K562 (cell line): ENCODE results near the gene DOLK. TPM values are rescaled to one million over a fixed set of nuclear protein-coding genes. Genes with fewer than 3 reads are reported as not detected.

ENCODE experiments used
- ATAC-seq: fragments of 200-7000 bp; cut with Tn5 transposase; 3 replicates; pipeline ENCODE4 v1.9.1; 2020; ENCODE audit warnings: moderate library complexity
- BruUV-seq: library from RNA; stranded (reverse); fragments of 400-500 nt; replicated peaks from 2 replicates; lab custom pipeline; 2021; lab: Mats Ljungman, UMichigan
- CTCF ChIA-PET: fragments of 300-600 bp; formaldehyde crosslinking; extraction: SDS; loops from one replicate; lab custom pipeline; 2021; ENCODE audit warnings: low intra/inter-chr PET ratio; lab: Yijun Ruan, JAX
- POLR2A ChIA-PET: fragments of 300-600, 350-650 bp; sonication (Branson Sonifier 250); formaldehyde crosslinking; extraction: SDS; loops from one replicate; lab custom pipeline; 2021; ENCODE audit warnings: antibody characterized with exemption, inconsistent platforms; lab: Yijun Ruan, JAX
- DNase-seq, 4 experiments: peaks; one replicate each; pipeline versions ENCODE4 v3.0.0 to v3.0.0-alpha.2; 2011 to 2018; ENCODE audit warnings: low spot score in 3 of 4, mixed read lengths in 3 of 4; ENCODE audit errors: extremely low read depth in 1 of 4
- FAIRE-seq: peaks from 2 replicates; lab custom pipeline; 2011; peaks lifted over from hg19 to GRCh38; lab: Jason Lieb, UNC
- H2AFZ ChIP-seq: 2 replicates; pipeline ENCODE4 v1.6.0; 2011; ENCODE audit warnings: low read depth, low read length, control low read depth, inconsistent platforms
- H3K27ac ChIP-seq: fragments of 200-600 bp; 3 replicates; pipeline ENCODE4 v1.8.0; 2011; ENCODE audit warnings: low read depth, mild to moderate bottlenecking, control low read depth, inconsistent platforms, low read length, moderate library complexity, mixed read lengths; ENCODE audit errors: extremely low read depth
- H3K27me3 ChIP-seq, 2 experiments: fragments of 300-600 bp in 1 of 2; 2 replicates in 1 of 2; 3 replicates in 1 of 2; pipeline versions ENCODE4 v1.6.0 to v1.8.0; 2011; ENCODE audit warnings: inconsistent platforms in 2 of 2, low read length in 2 of 2, mild to moderate bottlenecking in 1 of 2, mixed read lengths in 1 of 2, moderate library complexity in 1 of 2; ENCODE audit not compliant: control insufficient read depth in 2 of 2, insufficient read depth in 2 of 2
- H3K36me3 ChIP-seq: fragments of 300-600 bp; 3 replicates; pipeline ENCODE4 v1.8.0; 2011; ENCODE audit warnings: mild to moderate bottlenecking, low read length, inconsistent platforms; ENCODE audit not compliant: control insufficient read depth, insufficient read depth
- H3K4me1 ChIP-seq, 2 experiments: fragments of 200-600 bp in 1 of 2; replicated peaks in 1 of 2; 2 replicates in 1 of 2; 3 replicates in 1 of 2; pipeline versions ENCODE4 v1.5.1 to v1.8.0; 2011; ENCODE audit warnings: inconsistent platforms in 2 of 2, low read length in 2 of 2, mild to moderate bottlenecking in 1 of 2, mixed read lengths in 1 of 2, moderate library complexity in 1 of 2; ENCODE audit not compliant: control insufficient read depth in 2 of 2, insufficient read depth in 2 of 2
- H3K4me2 ChIP-seq: 2 replicates; pipeline ENCODE4 v1.6.1; 2011; ENCODE audit warnings: low read length, control low read depth, inconsistent platforms, mixed read lengths; ENCODE audit not compliant: insufficient read depth
- H3K4me3 ChIP-seq: fragments of 200-600 bp; sonication (generic), shearing (Covaris generic); 2 replicates; pipeline ENCODE4 v1.5.1; 2016; ENCODE audit warnings: control low read depth, inconsistent platforms
- H3K79me2 ChIP-seq: fragments of 200-600 bp; 3 replicates; pipeline ENCODE4 v1.8.0; 2011; ENCODE audit warnings: low read length, inconsistent platforms; ENCODE audit not compliant: control insufficient read depth, insufficient read depth
- H3K9ac ChIP-seq, 2 experiments: 2 replicates each; pipeline versions ENCODE4 v1.6.0 to v1.6.1; 2011; ENCODE audit warnings: low read depth in 2 of 2, low read length in 2 of 2, control low read depth in 1 of 2, inconsistent platforms in 1 of 2, mild to moderate bottlenecking in 1 of 2, mixed read lengths in 1 of 2; ENCODE audit not compliant: insufficient read depth in 1 of 2
- H3K9me1 ChIP-seq: one replicate; pipeline ENCODE4 v1.6.0; 2011; ENCODE audit warnings: inconsistent platforms, mild to moderate bottlenecking, low read length, moderate library complexity; ENCODE audit not compliant: control insufficient read depth, insufficient read depth
- H3K9me3 ChIP-seq: replicated peaks from 2 replicates; pipeline ENCODE4 v1.5.1; 2011; ENCODE audit warnings: low read depth, low read length, inconsistent platforms; ENCODE audit not compliant: control insufficient read depth, insufficient read depth
- H4K20me1 ChIP-seq: replicated peaks from 2 replicates; pipeline ENCODE4 v1.6.1; 2011; ENCODE audit warnings: low read length, inconsistent platforms, mixed read lengths; ENCODE audit not compliant: control insufficient read depth, insufficient read depth
- ARID3A ChIP-seq: IDR thresholded peaks from 2 replicates; pipeline ENCODE4 v1.6.1; 2012; ENCODE audit warnings: low read depth, low read length, improper control_type of control experiment, borderline replicate concordance
- ARID4B ChIP-seq: sonication (generic); formaldehyde crosslinking; IDR thresholded peaks from 2 replicates; pipeline ENCODE4 v1.8.0; 2022; ENCODE audit warnings: mild to moderate bottlenecking, missing genetic modification reagents
- CLOCK ChIP-seq: fragments of 250-450 bp; sonication (Bioruptor Pico); IDR thresholded peaks from 2 replicates; pipeline ENCODE4 v1.4.0; 2020; ENCODE audit warnings: mild to moderate bottlenecking, moderate library complexity, borderline replicate concordance
- ELF2 ChIP-seq: fragments of 250-450 bp; sonication (Bioruptor Pico); IDR thresholded peaks from 2 replicates; pipeline ENCODE4 v1.5.0; 2021; ENCODE audit warnings: mild to moderate bottlenecking
- HNRNPLL ChIP-seq: fragments of 200-400 bp; formaldehyde crosslinking; IDR thresholded peaks from 2 replicates; pipeline ENCODE4 v1.6.1; 2017; ENCODE audit warnings: low read length, low read depth, mild to moderate bottlenecking; ENCODE audit not compliant: poor library complexity, severe bottlenecking
- MEF2D ChIP-seq: conservative IDR thresholded peaks from 2 replicates; pipeline ENCODE4 v1.6.1; 2016; ENCODE audit warnings: low read depth, missing genetic modification characterization, missing compliant biosample characterization
- PHF20 ChIP-seq: fragments of 450-650 bp; IDR thresholded peaks from 2 replicates; pipeline ENCODE4 v1.6.1; 2018; ENCODE audit not compliant: partially characterized antibody
- SPI1 ChIP-seq: IDR thresholded peaks from 2 replicates; pipeline ENCODE4 v1.6.1; 2011; ENCODE audit warnings: low read depth, low read length, control low read depth, borderline replicate concordance
- ZFP36 ChIP-seq: fragments of 150-350 bp; IDR thresholded peaks from 2 replicates; pipeline ENCODE4 v1.6.1; 2018; ENCODE audit warnings: low read length, low read depth; ENCODE audit not compliant: partially characterized antibody
- ZNF165 ChIP-seq: fragments of 250-450 bp; sonication (Bioruptor Pico); IDR thresholded peaks from 2 replicates; pipeline ENCODE4 v1.4.0; 2020; ENCODE audit warnings: borderline replicate concordance
- ZNF3 ChIP-seq: fragments of 250-450 bp; sonication (Bioruptor Pico); IDR thresholded peaks from 2 replicates; pipeline ENCODE4 v1.5.0; 2021; ENCODE audit warnings: mild to moderate bottlenecking, moderate library complexity
- ZNF316 ChIP-seq: fragments of 450-650 bp; IDR thresholded peaks from 2 replicates; pipeline ENCODE4 v1.6.1; 2016
- ZNF668 ChIP-seq: fragments of 250-450 bp; sonication (Bioruptor Pico); IDR thresholded peaks from 2 replicates; pipeline ENCODE4 v1.8.0; 2022; ENCODE audit warnings: mild to moderate bottlenecking, inconsistent platforms
- WGBS: fragments of 100-300 bp; shearing (Covaris generic); methylation state at CpG from one replicate; pipeline ENCODE4 v1.1.6; 2016; ENCODE audit warnings: low coverage, mixed read lengths; ENCODE audit not compliant: insufficient coverage; ENCODE audit errors: missing lambda C conversion rate; 5-methylcytosine and 5-hydroxymethylcytosine counted together
- in situ Hi-C: fragments of 300-500 bp; cut with MboI; formaldehyde crosslinking; loops from 4 replicates; pipeline ENCODE4 v1.15.0; 2018; ENCODE audit warnings: inconsistent platforms, mixed read lengths
- intact Hi-C: fragments of 100-400 bp; cut with micrococcal nuclease; formaldehyde crosslinking; loops from 2 replicates; pipeline ENCODE4 v1.14.2; 2022
- polyA plus RNA-seq, 8 experiments: library from polyadenylated mRNA; depleted of rRNA in 4 of 8; stranded (reverse) in 5 of 8; unstranded in 3 of 8; fragments of >200 nt; fragmentation: Nextera tagmentation in 2 of 8; fragmentation: Illumina TruSeq in 1 of 8; extraction: Ambion mirVana in 2 of 8; extraction: Trizol in 1 of 8; gene quantifications; 2 replicates each; pipeline versions ENCODE4 v1.2.1 to v1.2.3, GENCODE V29; 2011 to 2014; ENCODE audit warnings: inconsistent platforms in 1 of 8, missing spikeins in 1 of 8
- total RNA-seq, 7 experiments: library from RNA; depleted of rRNA in 6 of 7; stranded (reverse); fragments of >200 nt in 6 of 7; fragmentation: Illumina TruSeq in 2 of 7; extraction: Trizol in 2 of 7; gene quantifications; 2 replicates each; pipeline versions ENCODE4 v1.2.1 to v1.2.3, GENCODE V29; 2011 to 2021; ENCODE audit warnings: low replicate concordance in 1 of 7

Gene DOLK
- total and polyA plus RNA-seq, 9 of the 15 experiments (the other 6 are each of a cell fraction or from before 2014, with no cell fraction given), result 2.6 to 14.2 (median 11.7) TPM

GRCh38 chr9:128987805-128988204 lies 40.4 kb upstream of the DOLK start:
- Histone ChIP-seq H3K79me2 (no peaks in the 10 kb centered on the region), H3K27me3 (no peaks in the 10 kb centered on the region), H4K20me1 (no peaks in the 10 kb centered on the region), H2AFZ (no peak overlapping the region), H3K9ac (no peak overlapping the region), H3K9me3 (no peaks in the 10 kb centered on the region), H3K4me2 (no peak overlapping the region), H3K9me1 (no peaks in the 10 kb centered on the region), H3K4me3 (no peak overlapping the region), H3K27ac (no peak overlapping the region), H3K36me3 (peaks cover 86% of the 10 kb centered on the region), H3K4me1 (no peaks in the 10 kb centered on the region)
- intact Hi-C loops, result no loop called here
- ChIA-PET POLR2A (interaction anchor here (2.1 kb wide), 1 partner anchor 14 kb away, joined by 6 read pairs; no protein-coding TSS in a partner anchor), CTCF (no interaction called here)
- in situ Hi-C loops, result no loop called here
- no peak for FAIRE-seq
- BruUV-seq, result no TSS peak
- DNase-seq, result no peak
- no peak for ATAC-seq
- 95% methylated on average over 5 of the region's 5 CpGs for WGBS
- TF ChIP-seq ARID4B (CRISPR knock-in tag) (no peak), SPI1 (no peak), HNRNPLL (no peak), ELF2 (CRISPR knock-in tag) (no peak), ZNF3 (CRISPR knock-in tag) (no peak), ZNF668 (CRISPR knock-in tag) (no peak), MEF2D (no peak), ZNF165 (CRISPR knock-in tag) (no peak), CLOCK (CRISPR knock-in tag) (no peak), ZFP36 (no peak), ARID3A (no peak), ZNF316 (no peak), PHF20 (no peak)
